Caco-2 (cell line): Measurements from ENCODE around the gene GYG2. TPM values are rescaled to one million over a fixed set of nuclear protein-coding genes. Genes with fewer than 3 reads are reported as not detected.
"Not testable (repeated sequence)": the region's sequence is repeated elsewhere in the genome, so short reads cannot be mapped to it uniquely, and the experiment has no call there.

ENCODE experiments used
- BruUV-seq: library from RNA; stranded (reverse); fragments of 400-500 nt; replicated peaks from 2 replicates; lab custom pipeline; 2021; lab: Mats Ljungman, UMichigan
- CTCF ChIA-PET: fragments of 300-600 bp; sonication (Branson Sonifier 250); formaldehyde crosslinking; loops from one replicate; lab custom pipeline; 2022; ENCODE audit warnings: antibody characterized with exemption; lab: Charles Lee
- POLR2A ChIA-PET: fragments of 300-600 bp; sonication (Branson Sonifier 250); formaldehyde crosslinking; loops from one replicate; lab custom pipeline; 2022; ENCODE audit warnings: antibody characterized with exemption; lab: Charles Lee
- DNase-seq, 2 experiments: peaks; one replicate each; pipeline versions ENCODE4 v3.0.0 to v3.0.0-alpha.2; 2020 to 2022
- H3K27me3 ChIP-seq: replicated peaks from 2 replicates; pipeline ENCODE4 v1.6.0; 2011; ENCODE audit warnings: low read length; ENCODE audit not compliant: control insufficient read depth, insufficient read depth
- H3K36me3 ChIP-seq: 2 replicates; pipeline ENCODE4 v1.5.1; 2011; ENCODE audit warnings: low read length; ENCODE audit not compliant: control insufficient read depth, insufficient read depth
- H3K4me1 ChIP-seq: fragments of 250-450 bp; sonication (Bioruptor Pico); 2 replicates; pipeline ENCODE4 v1.5.1; 2020; ENCODE audit warnings: mild to moderate bottlenecking
- H3K4me3 ChIP-seq: 2 replicates; pipeline ENCODE4 v1.5.1; 2011; ENCODE audit warnings: low read depth, mild to moderate bottlenecking, control low read depth, low read length
- H3K9me3 ChIP-seq: fragments of 250-450 bp; sonication (Bioruptor Pico); 2 replicates; pipeline ENCODE4 v1.5.1; 2020; ENCODE audit warnings: mild to moderate bottlenecking, moderate library complexity
- H3K27ac Mint-ChIP-seq: one replicate; pipeline ENCODE4 v1.8.0; 2022; ENCODE audit warnings: mixed read lengths; ENCODE audit not compliant: unreplicated experiment
- H3K27me3 Mint-ChIP-seq: one replicate; pipeline ENCODE4 v1.8.0; 2022; ENCODE audit warnings: mixed read lengths; ENCODE audit not compliant: insufficient read depth, unreplicated experiment
- H3K36me3 Mint-ChIP-seq: one replicate; pipeline ENCODE4 v1.8.0; 2022; ENCODE audit warnings: mild to moderate bottlenecking, mixed read lengths; ENCODE audit not compliant: insufficient read depth, unreplicated experiment
- H3K4me1 Mint-ChIP-seq: one replicate; pipeline ENCODE4 v1.8.0; 2022; ENCODE audit warnings: low read depth, mixed read lengths; ENCODE audit not compliant: unreplicated experiment
- H3K4me3 Mint-ChIP-seq: one replicate; pipeline ENCODE4 v1.8.0; 2022; ENCODE audit warnings: mild to moderate bottlenecking, moderate library complexity, mixed read lengths; ENCODE audit not compliant: unreplicated experiment
- H3K9me3 Mint-ChIP-seq: one replicate; pipeline ENCODE4 v1.8.0; 2022; ENCODE audit warnings: mixed read lengths; ENCODE audit not compliant: unreplicated experiment
- intact Hi-C: fragments of 100-400 bp; cut with micrococcal nuclease; formaldehyde crosslinking; loops from one replicate; pipeline ENCODE4 v1.10.0; 2022; ENCODE audit not compliant: unreplicated experiment
- total RNA-seq: library from RNA; stranded (reverse); gene quantifications from 2 replicates; pipeline ENCODE4 v1.2.3, GENCODE V29; 2022
- TF ChIP-seq, protein P1 (sequence below), 2 experiments: fragments of 200-600 bp in 1 of 2; IDR thresholded peaks; 1 replicate in 1 of 2; 2 replicates in 1 of 2; pipeline versions ENCODE4 v1.5.1 to v1.8.0; 2011 to 2022; ENCODE audit warnings: antibody characterized with exemption in 1 of 2, control low read depth in 1 of 2, inconsistent platforms in 1 of 2, low read depth in 1 of 2, low read length in 1 of 2, mild to moderate bottlenecking in 1 of 2, moderate library complexity in 1 of 2; ENCODE audit not compliant: insufficient read depth in 1 of 2, severe bottlenecking in 1 of 2, unreplicated experiment in 1 of 2

Gene GYG2
- total RNA-seq, 1 experiment from 2014 or later = 50.4 TPM

DNA sequence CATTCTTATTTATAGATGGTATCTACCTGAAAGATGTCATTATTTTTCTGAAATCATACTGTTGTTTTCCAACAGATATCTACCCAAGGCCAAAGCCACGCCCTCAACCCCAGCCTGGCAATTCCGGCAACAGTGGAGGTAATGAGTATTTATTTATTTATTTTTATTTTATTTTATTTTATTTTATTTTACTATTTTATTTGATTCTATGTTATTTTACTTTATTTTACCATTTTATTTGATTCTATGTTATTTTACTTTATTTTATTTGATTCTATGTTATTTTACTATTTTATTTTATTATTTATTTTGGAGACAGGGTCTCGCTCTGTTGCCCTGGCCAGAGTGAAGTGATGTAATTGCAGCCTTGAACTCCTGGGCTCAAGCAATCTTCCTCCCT, 39.2 kb upstream of the GYG2 start:
- no peaks in the 10 kb centered on the region for H3K36me3 ChIP-seq
- H3K4me1 Mint-ChIP-seq = peaks cover 6% of the 10 kb centered on the region
- ChIA-PET CTCF (no interaction called here), POLR2A (no interaction called here)
- TF ChIP-seq, protein P1, sequence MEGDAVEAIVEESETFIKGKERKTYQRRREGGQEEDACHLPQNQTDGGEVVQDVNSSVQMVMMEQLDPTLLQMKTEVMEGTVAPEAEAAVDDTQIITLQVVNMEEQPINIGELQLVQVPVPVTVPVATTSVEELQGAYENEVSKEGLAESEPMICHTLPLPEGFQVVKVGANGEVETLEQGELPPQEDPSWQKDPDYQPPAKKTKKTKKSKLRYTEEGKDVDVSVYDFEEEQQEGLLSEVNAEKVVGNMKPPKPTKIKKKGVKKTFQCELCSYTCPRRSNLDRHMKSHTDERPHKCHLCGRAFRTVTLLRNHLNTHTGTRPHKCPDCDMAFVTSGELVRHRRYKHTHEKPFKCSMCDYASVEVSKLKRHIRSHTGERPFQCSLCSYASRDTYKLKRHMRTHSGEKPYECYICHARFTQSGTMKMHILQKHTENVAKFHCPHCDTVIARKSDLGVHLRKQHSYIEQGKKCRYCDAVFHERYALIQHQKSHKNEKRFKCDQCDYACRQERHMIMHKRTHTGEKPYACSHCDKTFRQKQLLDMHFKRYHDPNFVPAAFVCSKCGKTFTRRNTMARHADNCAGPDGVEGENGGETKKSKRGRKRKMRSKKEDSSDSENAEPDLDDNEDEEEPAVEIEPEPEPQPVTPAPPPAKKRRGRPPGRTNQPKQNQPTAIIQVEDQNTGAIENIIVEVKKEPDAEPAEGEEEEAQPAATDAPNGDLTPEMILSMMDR (IDR thresholded peaks at IDR 0.05; ENCODE audit: insufficient read depth in 1 of 2, low read depth in 1 of 2, low read length in 1 of 2, severe bottlenecking in 1 of 2, unreplicated experiment in 1 of 2) = no peak
- no peaks in the 10 kb centered on the region for H3K9me3 Mint-ChIP-seq
- H3K4me3 Mint-ChIP-seq = no peak overlapping the region
- H3K36me3 Mint-ChIP-seq = no peaks in the 10 kb centered on the region
- no peaks in the 10 kb centered on the region for H3K4me1 ChIP-seq
- H3K9me3 ChIP-seq = no peaks in the 10 kb centered on the region
- DNase-seq = no peak
- intact Hi-C loops = no loop called here
- H3K27me3 Mint-ChIP-seq = no peaks in the 10 kb centered on the region
- no TSS peak for BruUV-seq
- H3K4me3 ChIP-seq = no peak overlapping the region
- no peak overlapping the region for H3K27ac Mint-ChIP-seq
- no peaks in the 10 kb centered on the region for H3K27me3 ChIP-seq

DNA sequence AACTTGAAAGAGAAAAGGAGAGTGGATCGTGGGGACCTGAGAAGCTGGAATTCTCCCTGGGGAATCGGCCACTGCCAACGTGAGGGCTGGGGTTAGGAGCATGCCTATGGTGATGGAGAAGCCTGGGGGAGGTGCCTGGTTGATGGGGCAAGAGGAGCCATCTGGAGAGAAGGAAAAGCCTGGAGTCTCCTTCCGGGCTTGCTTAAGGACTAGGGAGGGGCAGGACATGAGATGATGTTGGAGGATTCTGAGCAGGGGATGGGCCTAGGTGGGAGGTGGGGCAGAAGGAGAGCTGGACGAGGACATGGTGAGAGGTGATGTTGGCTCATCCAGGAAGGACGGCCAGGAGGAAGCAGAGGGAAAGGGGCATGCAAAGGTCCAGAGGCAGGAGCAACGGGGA, 35.0 kb upstream of the GYG2 start:
- intact Hi-C loops = no loop called here
- CTCF ChIA-PET = no interaction called here
- H3K9me3 ChIP-seq = no peaks in the 10 kb centered on the region
- POLR2A ChIA-PET = no interaction called here
- Mint-ChIP-seq H3K4me1 (no peaks in the 10 kb centered on the region), H3K27me3 (no peaks in the 10 kb centered on the region), H3K9me3 (no peaks in the 10 kb centered on the region), H3K4me3 (no peak overlapping the region), H3K36me3 (no peaks in the 10 kb centered on the region), H3K27ac (no peak overlapping the region)
- no TSS peak for BruUV-seq
- DNase-seq = no peak
- no peaks in the 10 kb centered on the region for H3K4me1 ChIP-seq
- H3K27me3 ChIP-seq = no peaks in the 10 kb centered on the region
- TF ChIP-seq, protein P1 (IDR thresholded peaks at IDR 0.05; ENCODE audit: insufficient read depth in 1 of 2, low read depth in 1 of 2, low read length in 1 of 2, severe bottlenecking in 1 of 2, unreplicated experiment in 1 of 2) = no peak
- H3K36me3 ChIP-seq = no peaks in the 10 kb centered on the region
- no peak overlapping the region for H3K4me3 ChIP-seq

DNA sequence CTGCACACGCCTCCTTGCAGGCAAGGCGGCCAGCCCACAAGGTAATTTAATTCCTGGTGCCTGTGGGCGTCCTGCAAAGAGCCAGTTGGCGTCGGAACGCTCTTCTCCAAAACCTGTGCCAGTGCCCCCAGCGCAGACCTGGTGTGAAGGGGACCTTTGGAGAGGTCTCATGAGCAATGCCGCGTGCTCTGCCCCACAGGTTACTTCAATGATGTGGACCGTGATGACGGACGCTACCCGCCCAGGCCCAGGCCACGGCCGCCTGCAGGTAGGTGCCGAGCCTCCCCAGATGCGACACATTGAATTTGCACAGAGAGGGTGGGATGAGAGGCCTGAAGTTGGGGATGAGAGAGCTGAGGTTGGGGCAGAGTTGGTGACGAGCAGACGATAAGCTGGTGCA, 34.4 kb upstream of the GYG2 start:
- Histone ChIP-seq H3K27me3 (no peaks in the 10 kb centered on the region), H3K36me3 (no peaks in the 10 kb centered on the region), H3K4me3 (no peak overlapping the region), H3K4me1 (no peaks in the 10 kb centered on the region), H3K9me3 (no peaks in the 10 kb centered on the region)
- DNase-seq = no peak
- Mint-ChIP-seq H3K9me3 (no peaks in the 10 kb centered on the region), H3K36me3 (no peaks in the 10 kb centered on the region), H3K4me1 (no peaks in the 10 kb centered on the region), H3K4me3 (no peak overlapping the region), H3K27ac (no peak overlapping the region), H3K27me3 (no peaks in the 10 kb centered on the region)
- intact Hi-C loops = no loop called here
- ChIA-PET POLR2A (no interaction called here), CTCF (no interaction called here)
- no TSS peak for BruUV-seq
- TF ChIP-seq, protein P1 (IDR thresholded peaks at IDR 0.05; ENCODE audit: insufficient read depth in 1 of 2, low read depth in 1 of 2, low read length in 1 of 2, severe bottlenecking in 1 of 2, unreplicated experiment in 1 of 2) = no peak

DNA sequence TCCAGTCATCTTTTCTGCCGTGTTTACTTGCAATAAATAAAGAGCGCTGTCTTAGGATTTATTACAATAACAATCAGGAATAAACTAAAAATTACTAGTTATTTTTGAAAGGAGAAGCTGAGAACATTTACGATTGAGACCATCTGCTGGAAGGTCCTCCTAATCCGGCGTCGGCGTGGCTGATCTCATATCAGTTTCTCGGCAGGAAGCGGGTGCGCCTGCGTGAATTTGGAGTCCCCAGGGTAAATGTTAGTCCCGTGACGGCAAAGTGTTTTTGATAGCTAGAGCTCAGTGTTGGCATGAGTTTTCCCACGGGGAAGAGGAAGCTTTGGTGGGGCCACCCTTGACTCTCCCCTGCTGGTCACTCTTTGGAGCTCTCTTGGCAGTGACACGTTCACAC, 31.9 kb upstream of the GYG2 start:
- H3K9me3 Mint-ChIP-seq, H3K4me3 ChIP-seq, H3K4me1 ChIP-seq, H3K27me3 Mint-ChIP-seq, H3K36me3 Mint-ChIP-seq, H3K27me3 ChIP-seq, intact Hi-C loops, CTCF ChIA-PET, POLR2A ChIA-PET, DNase-seq, H3K27ac Mint-ChIP-seq, H3K4me3 Mint-ChIP-seq, BruUV-seq, H3K36me3 ChIP-seq, H3K4me1 Mint-ChIP-seq, H3K9me3 ChIP-seq: not testable (repeated sequence)
